Neural crest cell (in vitro differentiated cells): ENCODE measurements around the gene GBP2. TPM values are rescaled to one million over a fixed set of nuclear protein-coding genes. Genes with fewer than 3 reads are reported as not detected.

Source experiments
- DNase-seq: peaks from one replicate; pipeline ENCODE4 v3.0.0; 2021; ENCODE audit warnings: low read depth, mixed read lengths, low spot score
- H3K27ac Mint-ChIP-seq: one replicate; pipeline ENCODE4 v1.8.0; 2021; ENCODE audit warnings: mild to moderate bottlenecking, mixed read lengths; ENCODE audit not compliant: unreplicated experiment
- H3K27me3 Mint-ChIP-seq: 2 replicates; pipeline ENCODE4 v1.8.0; 2021; ENCODE audit warnings: low read depth, mild to moderate bottlenecking, mixed read lengths
- H3K36me3 Mint-ChIP-seq: 2 replicates; pipeline ENCODE4 v1.8.0; 2021; ENCODE audit warnings: low read depth, mild to moderate bottlenecking, mixed read lengths
- H3K4me1 Mint-ChIP-seq: 2 replicates; pipeline ENCODE4 v1.8.0; 2021; ENCODE audit warnings: mixed read lengths
- H3K4me3 Mint-ChIP-seq: one replicate; pipeline ENCODE4 v1.8.0; 2021; ENCODE audit warnings: mild to moderate bottlenecking, mixed read lengths
- H3K9me3 Mint-ChIP-seq: 2 replicates; pipeline ENCODE4 v1.8.0; 2021; ENCODE audit warnings: mixed read lengths
- CTCF ChIP-seq: fragments of 200-600 bp; sonication (generic); conservative IDR thresholded peaks from 2 replicates; pipeline ENCODE4 v1.5.0; 2021; ENCODE audit warnings: antibody characterized with exemption, mild to moderate bottlenecking
- total RNA-seq: library from RNA; stranded (reverse); gene quantifications from 2 replicates; pipeline ENCODE4 v1.2.1, GENCODE V29; 2021

Gene GBP2
- total RNA-seq, 1 donor from 2014 or later: not detected

- H3K4me3 Mint-ChIP-seq: no peak overlapping the region
- no peaks in the 10 kb centered on the region for H3K36me3 Mint-ChIP-seq
- no peak for DNase-seq
- no peaks in the 10 kb centered on the region for H3K27me3 Mint-ChIP-seq
- TF ChIP-seq CTCF: no peak
- H3K9me3 Mint-ChIP-seq: peaks cover 4% of the 10 kb centered on the region
- H3K4me1 Mint-ChIP-seq: peaks cover 3% of the 10 kb centered on the region
- no peak overlapping the region for H3K27ac Mint-ChIP-seq
These were observed 538 bp downstream of the GBP2 start for GRCh38 chr1:89125240-89125912.

GRCh38 chr1:89121641-89122040 lies 4.3 kb downstream of the GBP2 start:
- H3K9me3 Mint-ChIP-seq: no peaks in the 10 kb centered on the region
- H3K27ac Mint-ChIP-seq: no peak overlapping the region
- TF ChIP-seq CTCF: no peak
- H3K4me3 Mint-ChIP-seq: no peak overlapping the region
- no peaks in the 10 kb centered on the region for H3K27me3 Mint-ChIP-seq
- no peaks in the 10 kb centered on the region for H3K4me1 Mint-ChIP-seq
- no peak for DNase-seq
- no peaks in the 10 kb centered on the region for H3K36me3 Mint-ChIP-seq

- TF ChIP-seq CTCF: no peak
- Mint-ChIP-seq H3K9me3 (peaks cover 2% of the 10 kb centered on the region), H3K36me3 (no peaks in the 10 kb centered on the region), H3K4me3 (no peak overlapping the region), H3K27me3 (no peaks in the 10 kb centered on the region), H3K27ac (no peak overlapping the region), H3K4me1 (peaks cover 7% of the 10 kb centered on the region)
- no peak for DNase-seq
These were observed 11.3 kb downstream of the GBP2 start for GRCh38 chr1:89114662-89115061.

- no peaks in the 10 kb centered on the region for H3K36me3 Mint-ChIP-seq
- no peak for TF ChIP-seq CTCF
- no peak overlapping the region for H3K27ac Mint-ChIP-seq
- H3K4me1 Mint-ChIP-seq: peaks cover 7% of the 10 kb centered on the region
- H3K9me3 Mint-ChIP-seq: peaks cover 5% of the 10 kb centered on the region
- H3K27me3 Mint-ChIP-seq: no peaks in the 10 kb centered on the region
- no peak for DNase-seq
- no peak overlapping the region for H3K4me3 Mint-ChIP-seq
These were observed 12.9 kb downstream of the GBP2 start for GRCh38 chr1:89112871-89113613.

- Mint-ChIP-seq H3K4me1 (no peaks in the 10 kb centered on the region), H3K27me3 (no peaks in the 10 kb centered on the region), H3K9me3 (peaks cover 3% of the 10 kb centered on the region), H3K36me3 (no peaks in the 10 kb centered on the region), H3K27ac (no peak overlapping the region), H3K4me3 (no peak overlapping the region)
- no peak for TF ChIP-seq CTCF
- DNase-seq: no peak
These were observed 21.2 kb downstream of the GBP2 start for GRCh38 chr1:89104687-89105086.
